Ascending aorta (tissue), 2 donors: ENCODE data around the gene OR1M1. TPM values are rescaled to one million over a fixed set of nuclear protein-coding genes. Genes with fewer than 3 reads are reported as not detected.

ENCODE experiments used
- DNase-seq, 2 donors: peaks; one replicate each; pipeline ENCODE4 v3.0.0-alpha.2; 2019; ENCODE audit warnings: low spot score in 2 of 2
- H3K27ac ChIP-seq, 2 donors: fragments of 200-600 bp; sonication (generic); one replicate each; pipeline ENCODE4 v1.5.1; 2016 to 2017; ENCODE audit warnings: mild to moderate bottlenecking in 1 of 2
- H3K27me3 ChIP-seq: fragments of 200-600 bp; sonication (generic); one replicate; pipeline ENCODE4 v1.5.1; 2017
- H3K36me3 ChIP-seq, 2 donors: fragments of 200-600 bp; sonication (generic); one replicate each; pipeline ENCODE4 v1.5.1; 2016
- H3K4me1 ChIP-seq, 2 donors: fragments of 200-600 bp; sonication (generic); one replicate each; pipeline ENCODE4 v1.5.1; 2016 to 2017; ENCODE audit warnings: mild to moderate bottlenecking in 1 of 2
- H3K4me3 ChIP-seq, 2 donors: fragments of 200-600 bp; sonication (generic); one replicate each; pipeline ENCODE4 v1.5.1; 2016 to 2017; ENCODE audit warnings: mild to moderate bottlenecking in 1 of 2
- H3K9me3 ChIP-seq, 2 donors: fragments of 200-600 bp; sonication (generic); one replicate each; pipeline ENCODE4 v1.5.1; 2016
- intact Hi-C: fragments of 100-400 bp; cut with DNase I; formaldehyde crosslinking; loops from one replicate; pipeline ENCODE4 v1.15.1; 2023
- total RNA-seq: library from RNA; depleted of rRNA; stranded (reverse); fragments of >200 nt; gene quantifications from one replicate; pipeline ENCODE4 v1.1.0, GENCODE V29; 2016
- TF ChIP-seq, protein P1 (sequence below), 3 experiments: fragments of 200-600 bp in 2 of 3; fragments of 450-650 bp in 1 of 3; sonication (generic) in 2 of 3; IDR thresholded peaks; one replicate each; pipeline ENCODE4 v1.5.1; 2016 to 2019; ENCODE audit warnings: antibody characterized with exemption in 3 of 3, mild to moderate bottlenecking in 1 of 3, moderate library complexity in 1 of 3

Gene OR1M1
- total RNA-seq, 1 donor from 2014 or later = not detected

- no peak within 1 kb of the TSS for H3K27ac ChIP-seq
- TF ChIP-seq, protein P1, sequence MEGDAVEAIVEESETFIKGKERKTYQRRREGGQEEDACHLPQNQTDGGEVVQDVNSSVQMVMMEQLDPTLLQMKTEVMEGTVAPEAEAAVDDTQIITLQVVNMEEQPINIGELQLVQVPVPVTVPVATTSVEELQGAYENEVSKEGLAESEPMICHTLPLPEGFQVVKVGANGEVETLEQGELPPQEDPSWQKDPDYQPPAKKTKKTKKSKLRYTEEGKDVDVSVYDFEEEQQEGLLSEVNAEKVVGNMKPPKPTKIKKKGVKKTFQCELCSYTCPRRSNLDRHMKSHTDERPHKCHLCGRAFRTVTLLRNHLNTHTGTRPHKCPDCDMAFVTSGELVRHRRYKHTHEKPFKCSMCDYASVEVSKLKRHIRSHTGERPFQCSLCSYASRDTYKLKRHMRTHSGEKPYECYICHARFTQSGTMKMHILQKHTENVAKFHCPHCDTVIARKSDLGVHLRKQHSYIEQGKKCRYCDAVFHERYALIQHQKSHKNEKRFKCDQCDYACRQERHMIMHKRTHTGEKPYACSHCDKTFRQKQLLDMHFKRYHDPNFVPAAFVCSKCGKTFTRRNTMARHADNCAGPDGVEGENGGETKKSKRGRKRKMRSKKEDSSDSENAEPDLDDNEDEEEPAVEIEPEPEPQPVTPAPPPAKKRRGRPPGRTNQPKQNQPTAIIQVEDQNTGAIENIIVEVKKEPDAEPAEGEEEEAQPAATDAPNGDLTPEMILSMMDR (IDR thresholded peaks at IDR 0.05) = no peak
- intact Hi-C loops = no loop called here
These were observed 20.5 kb downstream of the OR1M1 start, which contains the start of gene OR7G2 for GRCh38 chr19:9107375-9107774. Gene OR7G2 (minus strand): TSS chr19:9107475. CDS start chr19:9103243, 4,232 bp downstream.

GRCh38 chr19:9109959-9110358, 23.1 kb downstream of the OR1M1 start:
- TF ChIP-seq, protein P1 (IDR thresholded peaks at IDR 0.05) = no peak
- H3K36me3 ChIP-seq = no peaks in the 10 kb centered on the region
- H3K4me1 ChIP-seq = no peaks in the 10 kb centered on the region
- no peaks in the 10 kb centered on the region for H3K9me3 ChIP-seq
- intact Hi-C loops = no loop called here
- H3K4me3 ChIP-seq = no peak overlapping the region
- DNase-seq = no peak
- H3K27ac ChIP-seq = no peak overlapping the region
- H3K27me3 ChIP-seq = no peaks in the 10 kb centered on the region

More at GRCh38 chr19:9107375-9107774, 20.5 kb downstream of the OR1M1 start, which contains the start of gene OR7G2:
- no peaks in the 10 kb centered on the region for H3K36me3 ChIP-seq
- H3K4me1 ChIP-seq = no peaks in the 10 kb centered on the region
- no peaks in the 10 kb centered on the region for H3K9me3 ChIP-seq
- no peak within 1 kb of the TSS for H3K4me3 ChIP-seq
- H3K27me3 ChIP-seq = no peaks in the 10 kb centered on the region
- no peak for DNase-seq

DNA sequence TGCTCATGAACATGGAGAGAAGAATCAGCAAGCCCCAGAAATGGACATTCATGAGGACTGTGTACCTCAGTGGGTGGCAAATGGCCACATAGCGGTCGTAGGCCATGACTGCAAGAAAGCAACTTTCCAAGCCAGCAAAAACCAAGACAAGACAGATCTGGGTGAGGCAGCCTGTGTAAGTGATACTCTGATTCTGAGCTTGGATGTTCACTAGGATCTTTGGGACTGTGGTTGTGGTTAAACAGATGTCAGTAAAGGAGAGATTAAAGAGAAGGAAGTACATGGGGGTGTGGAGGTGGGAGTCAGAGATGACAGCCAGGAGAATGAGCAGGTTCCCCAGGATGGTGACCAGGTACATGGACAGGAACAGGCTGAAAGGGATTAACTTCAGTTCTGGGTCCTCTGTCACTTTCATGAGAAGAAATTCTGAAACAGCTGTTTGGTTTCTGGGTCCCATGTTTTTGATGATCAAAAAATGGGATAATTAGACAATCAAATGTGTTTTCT, 28.5 kb downstream of the OR1M1 start, which contains the start of gene OR7G1:
OR7G1 (minus strand) TSS at position 457 of the 507 bp plus-strand sequence; CDS start at position 457, 0 bp downstream.
- no peaks in the 10 kb centered on the region for H3K9me3 ChIP-seq
- no peaks in the 10 kb centered on the region for H3K27me3 ChIP-seq
- no peaks in the 10 kb centered on the region for H3K4me1 ChIP-seq
- H3K4me3 ChIP-seq = no peak within 1 kb of the TSS
- H3K27ac ChIP-seq = no peak within 1 kb of the TSS
- no peaks in the 10 kb centered on the region for H3K36me3 ChIP-seq
- TF ChIP-seq, protein P1 (IDR thresholded peaks at IDR 0.05) = no peak
- DNase-seq = no peak
- intact Hi-C loops = no loop called here

DNA sequence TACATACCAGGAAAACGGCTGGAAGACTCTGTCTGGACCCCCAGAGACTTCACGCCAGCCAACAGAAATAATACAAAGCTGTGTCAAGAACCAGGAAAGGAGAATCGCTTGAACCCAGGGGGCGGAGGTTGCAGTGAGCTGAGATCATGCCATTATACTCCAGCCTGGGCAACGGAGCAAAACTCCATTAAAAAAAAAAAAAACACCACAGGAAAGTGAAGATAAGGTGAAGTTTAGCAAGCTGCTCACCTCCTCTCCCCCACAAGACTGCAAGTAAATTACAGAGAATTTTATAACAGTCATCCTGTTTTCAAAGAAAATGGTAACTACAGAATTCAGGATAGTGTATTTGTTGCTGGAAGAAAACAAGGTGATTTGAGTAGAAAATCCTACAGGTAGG, 29.7 kb downstream of the OR1M1 start:
- DNase-seq = no peak
- no peak overlapping the region for H3K4me3 ChIP-seq
- intact Hi-C loops = no loop called here
- H3K9me3 ChIP-seq = no peaks in the 10 kb centered on the region
- H3K27ac ChIP-seq = no peak overlapping the region
- H3K4me1 ChIP-seq = no peaks in the 10 kb centered on the region
- no peaks in the 10 kb centered on the region for H3K27me3 ChIP-seq
- no peaks in the 10 kb centered on the region for H3K36me3 ChIP-seq
- TF ChIP-seq, protein P1 (IDR thresholded peaks at IDR 0.05) = no peak

- H3K4me3 ChIP-seq = no peak within 1 kb of the TSS
- intact Hi-C loops = no loop called here
- H3K4me1 ChIP-seq = no peaks in the 10 kb centered on the region
- H3K36me3 ChIP-seq = no peaks in the 10 kb centered on the region
- no peak for DNase-seq
- no peaks in the 10 kb centered on the region for H3K27me3 ChIP-seq
- no peaks in the 10 kb centered on the region for H3K9me3 ChIP-seq
- no peak within 1 kb of the TSS for H3K27ac ChIP-seq
- TF ChIP-seq, protein P1 (IDR thresholded peaks at IDR 0.05) = no peak
These were observed 40.1 kb downstream of the OR1M1 start, which contains the start of gene OR7G3 for GRCh38 chr19:9126900-9127405. Gene OR7G3 (minus strand): TSS chr19:9126950. CDS start chr19:9126950, 0 bp downstream.
